GM23338 (cell line): ENCODE measurements around the gene LIPJ. TPM values are rescaled to one million over a fixed set of nuclear protein-coding genes. Genes with fewer than 3 reads are reported as not detected.

ENCODE experiments used
- ATAC-seq: fragments of 200-7000 bp; cut with Tn5 transposase; 3 replicates; pipeline ENCODE4 v1.9.1; 2020
- DNase-seq: peaks from one replicate; pipeline ENCODE4 v3.0.0-alpha.2; 2015; ENCODE audit warnings: low spot score
- H2AFZ ChIP-seq: fragments of 200-600 bp; sonication (generic); 2 replicates; pipeline ENCODE4 v1.8.0; 2016; ENCODE audit warnings: antibody characterized with exemption, mild to moderate bottlenecking, moderate library complexity
- H3F3A ChIP-seq: fragments of 200-600 bp; sonication (generic); replicated peaks from 2 replicates; pipeline ENCODE4 v1.8.0; 2017; ENCODE audit warnings: antibody characterized with exemption, mixed run types, low read depth
- H3K27ac ChIP-seq: fragments of 200-600 bp; sonication (generic); 2 replicates; pipeline ENCODE4 v1.6.1; 2016; ENCODE audit warnings: low read depth
- H3K27me3 ChIP-seq: fragments of 200-600 bp; sonication (generic); 2 replicates; pipeline ENCODE4 v1.8.0; 2016; ENCODE audit warnings: mild to moderate bottlenecking, mixed run types, moderate library complexity; ENCODE audit not compliant: insufficient read depth
- H3K36me3 ChIP-seq: fragments of 200-600 bp; sonication (generic); 2 replicates; pipeline ENCODE4 v1.8.0; 2016; ENCODE audit warnings: mild to moderate bottlenecking; ENCODE audit not compliant: insufficient read depth
- H3K4me1 ChIP-seq: fragments of 200-600 bp; sonication (generic); 2 replicates; pipeline ENCODE4 v1.8.0; 2016; ENCODE audit warnings: mild to moderate bottlenecking, moderate library complexity; ENCODE audit not compliant: insufficient read depth
- H3K4me2 ChIP-seq: fragments of 200-600 bp; sonication (generic); 2 replicates; pipeline ENCODE4 v1.7.1; 2017; ENCODE audit warnings: mixed run types
- H3K4me3 ChIP-seq: fragments of 200-600 bp; sonication (generic); 2 replicates; pipeline ENCODE4 v1.6.1; 2016; ENCODE audit warnings: mixed run types
- H3K79me2 ChIP-seq: fragments of 200-600 bp; sonication (generic); replicated peaks from 2 replicates; pipeline ENCODE4 v1.8.0; 2017; ENCODE audit warnings: mild to moderate bottlenecking; ENCODE audit not compliant: insufficient read depth
- H3K9me2 ChIP-seq: fragments of 200-600 bp; sonication (generic); 2 replicates; pipeline ENCODE4 v1.8.0; 2017; ENCODE audit not compliant: insufficient read depth
- H4K20me1 ChIP-seq: fragments of 200-600 bp; sonication (generic); replicated peaks from 2 replicates; pipeline ENCODE4 v1.8.0; 2017; ENCODE audit warnings: mild to moderate bottlenecking; ENCODE audit not compliant: insufficient read depth
- H3K27ac Mint-ChIP-seq: 2 replicates; pipeline ENCODE4 v1.8.0; 2020; ENCODE audit warnings: inconsistent platforms, mild to moderate bottlenecking, moderate library complexity, mixed read lengths
- H3K27me3 Mint-ChIP-seq: 3 replicates; pipeline ENCODE4 v1.8.0; 2022; ENCODE audit warnings: low read depth, mild to moderate bottlenecking, moderate library complexity, mixed read lengths, inconsistent platforms; ENCODE audit not compliant: insufficient read depth, poor library complexity
- H3K36me3 Mint-ChIP-seq: 3 replicates; pipeline ENCODE4 v1.8.0; 2021; ENCODE audit warnings: low read depth, mild to moderate bottlenecking, inconsistent platforms, moderate library complexity, mixed read lengths
- H3K4me1 Mint-ChIP-seq: 3 replicates; pipeline ENCODE4 v1.8.0; 2020; ENCODE audit warnings: mild to moderate bottlenecking, inconsistent platforms, mixed read lengths
- H3K4me3 Mint-ChIP-seq: 3 replicates; pipeline ENCODE4 v1.8.0; 2021; ENCODE audit warnings: moderate library complexity, mild to moderate bottlenecking, inconsistent platforms, mixed read lengths
- H3K9me3 Mint-ChIP-seq: 3 replicates; pipeline ENCODE4 v1.8.0; 2020; ENCODE audit warnings: moderate library complexity, mild to moderate bottlenecking, inconsistent platforms, mixed read lengths
- EZH2 ChIP-seq: fragments of 200-600 bp; sonication (generic); IDR thresholded peaks from one replicate; pipeline ENCODE4 v1.8.0; 2017; ENCODE audit warnings: antibody characterized with exemption, mild to moderate bottlenecking, low read depth; ENCODE audit not compliant: unreplicated experiment
- EZH2phosphoT487 ChIP-seq: fragments of 200-600 bp; sonication (generic); IDR thresholded peaks from one replicate; pipeline ENCODE4 v1.8.1; 2018; ENCODE audit warnings: antibody characterized with exemption; ENCODE audit not compliant: unreplicated experiment
- JUNB ChIP-seq: IDR thresholded peaks from one replicate; pipeline ENCODE4 v1.6.1; 2016; ENCODE audit warnings: antibody characterized with exemption; ENCODE audit not compliant: unreplicated experiment
- NANOG ChIP-seq: IDR thresholded peaks from 2 replicates; pipeline ENCODE4 v1.6.1; 2016; ENCODE audit warnings: antibody characterized with exemption, borderline replicate concordance
- POLR2AphosphoS5 ChIP-seq: IDR thresholded peaks from 2 replicates; pipeline ENCODE4 v1.6.1; 2016; ENCODE audit warnings: antibody characterized with exemption, low read depth
- STAT1 ChIP-seq: IDR thresholded peaks from one replicate; pipeline ENCODE4 v1.6.1; 2016; ENCODE audit warnings: antibody characterized with exemption; ENCODE audit not compliant: unreplicated experiment
- ZNF114 ChIP-seq: fragments of 250-450 bp; sonication (Bioruptor Pico); IDR thresholded peaks from 2 replicates; pipeline ENCODE4 v1.5.0; 2020; ENCODE audit warnings: mild to moderate bottlenecking, moderate library complexity
- ZNF331 ChIP-seq: fragments of 250-450 bp; sonication (Bioruptor Pico); IDR thresholded peaks from 2 replicates; pipeline ENCODE4 v1.5.0; 2020; ENCODE audit warnings: low read depth, mild to moderate bottlenecking, moderate library complexity
- polyA plus RNA-seq: library from polyadenylated mRNA; unstranded; fragments of >200 nt; fragmentation: Nextera tagmentation; extraction: Ambion mirVana; gene quantifications from 2 replicates; pipeline ENCODE4 v1.2.1, GENCODE V29; 2016
- total RNA-seq: library from RNA; depleted of rRNA; stranded (reverse); fragments of >200 nt; shearing (Covaris generic); gene quantifications from 2 replicates; pipeline ENCODE4 v1.2.3, GENCODE V29; 2014
- TF ChIP-seq, protein P1 (sequence below): IDR thresholded peaks from one replicate; pipeline ENCODE4 v1.6.1; 2018; ENCODE audit warnings: antibody characterized with exemption; ENCODE audit not compliant: unreplicated experiment
- TF ChIP-seq, protein P2 (sequence below): IDR thresholded peaks from 2 replicates; pipeline ENCODE4 v1.6.1; 2016; ENCODE audit warnings: antibody characterized with exemption
- TF ChIP-seq, protein P3 (sequence below), 2 experiments: fragments of 200-600 bp in 1 of 2; sonication (generic) in 1 of 2; conservative IDR thresholded peaks; 2 replicates each; pipeline versions ENCODE4 v1.5.1 to v1.6.1; 2016 to 2017; ENCODE audit warnings: antibody characterized with exemption in 2 of 2, low read depth in 2 of 2, mild to moderate bottlenecking in 2 of 2, moderate library complexity in 1 of 2
- TF ChIP-seq, protein P4 (sequence below): fragments of 250-450 bp; sonication (Bioruptor Pico); IDR thresholded peaks from 2 replicates; pipeline ENCODE4 v1.5.0; 2020; ENCODE audit warnings: mild to moderate bottlenecking, moderate library complexity

The LIPJ gene
- total and polyA plus RNA-seq, 2 experiments from 2014 or later, result 0.14 TPM; not detected in 1

DNA sequence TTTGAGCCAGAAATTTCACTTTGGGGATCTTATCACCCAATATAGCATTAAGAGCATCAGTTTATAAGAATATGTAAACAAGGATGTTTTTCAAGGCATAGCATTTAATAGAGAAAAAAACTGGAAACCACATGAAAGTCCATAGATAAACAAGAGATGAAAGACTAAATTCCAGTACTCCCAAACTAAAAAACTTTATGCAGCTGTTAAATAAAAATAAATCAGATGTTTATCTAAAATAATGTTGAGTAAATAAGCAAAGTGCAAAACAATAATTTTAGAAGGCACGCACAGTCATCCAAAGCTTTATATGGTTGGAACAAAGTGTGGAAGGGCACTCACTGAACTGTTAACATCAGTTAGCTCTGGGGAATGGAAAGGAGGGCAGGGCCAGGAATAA lies 24.4 kb upstream of the LIPJ start:
- Mint-ChIP-seq H3K27ac (no peak overlapping the region), H3K9me3 (no peaks in the 10 kb centered on the region), H3K4me1 (no peaks in the 10 kb centered on the region), H3K27me3 (no peaks in the 10 kb centered on the region), H3K4me3 (no peak overlapping the region), H3K36me3 (no peaks in the 10 kb centered on the region)
- Histone ChIP-seq H2AFZ (no peak overlapping the region), H3F3A (no peaks in the 10 kb centered on the region), H4K20me1 (no peaks in the 10 kb centered on the region), H3K4me2 (no peak overlapping the region), H3K9me2 (no peaks in the 10 kb centered on the region), H3K4me3 (no peak overlapping the region), H3K27ac (no peak overlapping the region), H3K36me3 (no peaks in the 10 kb centered on the region), H3K27me3 (no peaks in the 10 kb centered on the region), H3K4me1 (no peaks in the 10 kb centered on the region), H3K79me2 (no peaks in the 10 kb centered on the region)
- DNase-seq (no peak), ATAC-seq (no peak)
- TF ChIP-seq STAT1 (no peak), EZH2phosphoT487 (no peak), NANOG (no peak), JUNB (no peak), ZNF114 (CRISPR knock-in tag) (no peak), POLR2AphosphoS5 (no peak), ZNF331 (CRISPR knock-in tag) (no peak), EZH2 (no peak)
- TF ChIP-seq, protein P1, sequence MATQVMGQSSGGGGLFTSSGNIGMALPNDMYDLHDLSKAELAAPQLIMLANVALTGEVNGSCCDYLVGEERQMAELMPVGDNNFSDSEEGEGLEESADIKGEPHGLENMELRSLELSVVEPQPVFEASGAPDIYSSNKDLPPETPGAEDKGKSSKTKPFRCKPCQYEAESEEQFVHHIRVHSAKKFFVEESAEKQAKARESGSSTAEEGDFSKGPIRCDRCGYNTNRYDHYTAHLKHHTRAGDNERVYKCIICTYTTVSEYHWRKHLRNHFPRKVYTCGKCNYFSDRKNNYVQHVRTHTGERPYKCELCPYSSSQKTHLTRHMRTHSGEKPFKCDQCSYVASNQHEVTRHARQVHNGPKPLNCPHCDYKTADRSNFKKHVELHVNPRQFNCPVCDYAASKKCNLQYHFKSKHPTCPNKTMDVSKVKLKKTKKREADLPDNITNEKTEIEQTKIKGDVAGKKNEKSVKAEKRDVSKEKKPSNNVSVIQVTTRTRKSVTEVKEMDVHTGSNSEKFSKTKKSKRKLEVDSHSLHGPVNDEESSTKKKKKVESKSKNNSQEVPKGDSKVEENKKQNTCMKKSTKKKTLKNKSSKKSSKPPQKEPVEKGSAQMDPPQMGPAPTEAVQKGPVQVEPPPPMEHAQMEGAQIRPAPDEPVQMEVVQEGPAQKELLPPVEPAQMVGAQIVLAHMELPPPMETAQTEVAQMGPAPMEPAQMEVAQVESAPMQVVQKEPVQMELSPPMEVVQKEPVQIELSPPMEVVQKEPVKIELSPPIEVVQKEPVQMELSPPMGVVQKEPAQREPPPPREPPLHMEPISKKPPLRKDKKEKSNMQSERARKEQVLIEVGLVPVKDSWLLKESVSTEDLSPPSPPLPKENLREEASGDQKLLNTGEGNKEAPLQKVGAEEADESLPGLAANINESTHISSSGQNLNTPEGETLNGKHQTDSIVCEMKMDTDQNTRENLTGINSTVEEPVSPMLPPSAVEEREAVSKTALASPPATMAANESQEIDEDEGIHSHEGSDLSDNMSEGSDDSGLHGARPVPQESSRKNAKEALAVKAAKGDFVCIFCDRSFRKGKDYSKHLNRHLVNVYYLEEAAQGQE, result no peak
- TF ChIP-seq, protein P2, sequence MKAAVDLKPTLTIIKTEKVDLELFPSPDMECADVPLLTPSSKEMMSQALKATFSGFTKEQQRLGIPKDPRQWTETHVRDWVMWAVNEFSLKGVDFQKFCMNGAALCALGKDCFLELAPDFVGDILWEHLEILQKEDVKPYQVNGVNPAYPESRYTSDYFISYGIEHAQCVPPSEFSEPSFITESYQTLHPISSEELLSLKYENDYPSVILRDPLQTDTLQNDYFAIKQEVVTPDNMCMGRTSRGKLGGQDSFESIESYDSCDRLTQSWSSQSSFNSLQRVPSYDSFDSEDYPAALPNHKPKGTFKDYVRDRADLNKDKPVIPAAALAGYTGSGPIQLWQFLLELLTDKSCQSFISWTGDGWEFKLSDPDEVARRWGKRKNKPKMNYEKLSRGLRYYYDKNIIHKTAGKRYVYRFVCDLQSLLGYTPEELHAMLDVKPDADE, result no peak
- TF ChIP-seq, protein P3, sequence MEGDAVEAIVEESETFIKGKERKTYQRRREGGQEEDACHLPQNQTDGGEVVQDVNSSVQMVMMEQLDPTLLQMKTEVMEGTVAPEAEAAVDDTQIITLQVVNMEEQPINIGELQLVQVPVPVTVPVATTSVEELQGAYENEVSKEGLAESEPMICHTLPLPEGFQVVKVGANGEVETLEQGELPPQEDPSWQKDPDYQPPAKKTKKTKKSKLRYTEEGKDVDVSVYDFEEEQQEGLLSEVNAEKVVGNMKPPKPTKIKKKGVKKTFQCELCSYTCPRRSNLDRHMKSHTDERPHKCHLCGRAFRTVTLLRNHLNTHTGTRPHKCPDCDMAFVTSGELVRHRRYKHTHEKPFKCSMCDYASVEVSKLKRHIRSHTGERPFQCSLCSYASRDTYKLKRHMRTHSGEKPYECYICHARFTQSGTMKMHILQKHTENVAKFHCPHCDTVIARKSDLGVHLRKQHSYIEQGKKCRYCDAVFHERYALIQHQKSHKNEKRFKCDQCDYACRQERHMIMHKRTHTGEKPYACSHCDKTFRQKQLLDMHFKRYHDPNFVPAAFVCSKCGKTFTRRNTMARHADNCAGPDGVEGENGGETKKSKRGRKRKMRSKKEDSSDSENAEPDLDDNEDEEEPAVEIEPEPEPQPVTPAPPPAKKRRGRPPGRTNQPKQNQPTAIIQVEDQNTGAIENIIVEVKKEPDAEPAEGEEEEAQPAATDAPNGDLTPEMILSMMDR (conservative IDR thresholded peaks at IDR 0.05; ENCODE audit: low read depth in 2 of 2), result no peak
- TF ChIP-seq, protein P4, sequence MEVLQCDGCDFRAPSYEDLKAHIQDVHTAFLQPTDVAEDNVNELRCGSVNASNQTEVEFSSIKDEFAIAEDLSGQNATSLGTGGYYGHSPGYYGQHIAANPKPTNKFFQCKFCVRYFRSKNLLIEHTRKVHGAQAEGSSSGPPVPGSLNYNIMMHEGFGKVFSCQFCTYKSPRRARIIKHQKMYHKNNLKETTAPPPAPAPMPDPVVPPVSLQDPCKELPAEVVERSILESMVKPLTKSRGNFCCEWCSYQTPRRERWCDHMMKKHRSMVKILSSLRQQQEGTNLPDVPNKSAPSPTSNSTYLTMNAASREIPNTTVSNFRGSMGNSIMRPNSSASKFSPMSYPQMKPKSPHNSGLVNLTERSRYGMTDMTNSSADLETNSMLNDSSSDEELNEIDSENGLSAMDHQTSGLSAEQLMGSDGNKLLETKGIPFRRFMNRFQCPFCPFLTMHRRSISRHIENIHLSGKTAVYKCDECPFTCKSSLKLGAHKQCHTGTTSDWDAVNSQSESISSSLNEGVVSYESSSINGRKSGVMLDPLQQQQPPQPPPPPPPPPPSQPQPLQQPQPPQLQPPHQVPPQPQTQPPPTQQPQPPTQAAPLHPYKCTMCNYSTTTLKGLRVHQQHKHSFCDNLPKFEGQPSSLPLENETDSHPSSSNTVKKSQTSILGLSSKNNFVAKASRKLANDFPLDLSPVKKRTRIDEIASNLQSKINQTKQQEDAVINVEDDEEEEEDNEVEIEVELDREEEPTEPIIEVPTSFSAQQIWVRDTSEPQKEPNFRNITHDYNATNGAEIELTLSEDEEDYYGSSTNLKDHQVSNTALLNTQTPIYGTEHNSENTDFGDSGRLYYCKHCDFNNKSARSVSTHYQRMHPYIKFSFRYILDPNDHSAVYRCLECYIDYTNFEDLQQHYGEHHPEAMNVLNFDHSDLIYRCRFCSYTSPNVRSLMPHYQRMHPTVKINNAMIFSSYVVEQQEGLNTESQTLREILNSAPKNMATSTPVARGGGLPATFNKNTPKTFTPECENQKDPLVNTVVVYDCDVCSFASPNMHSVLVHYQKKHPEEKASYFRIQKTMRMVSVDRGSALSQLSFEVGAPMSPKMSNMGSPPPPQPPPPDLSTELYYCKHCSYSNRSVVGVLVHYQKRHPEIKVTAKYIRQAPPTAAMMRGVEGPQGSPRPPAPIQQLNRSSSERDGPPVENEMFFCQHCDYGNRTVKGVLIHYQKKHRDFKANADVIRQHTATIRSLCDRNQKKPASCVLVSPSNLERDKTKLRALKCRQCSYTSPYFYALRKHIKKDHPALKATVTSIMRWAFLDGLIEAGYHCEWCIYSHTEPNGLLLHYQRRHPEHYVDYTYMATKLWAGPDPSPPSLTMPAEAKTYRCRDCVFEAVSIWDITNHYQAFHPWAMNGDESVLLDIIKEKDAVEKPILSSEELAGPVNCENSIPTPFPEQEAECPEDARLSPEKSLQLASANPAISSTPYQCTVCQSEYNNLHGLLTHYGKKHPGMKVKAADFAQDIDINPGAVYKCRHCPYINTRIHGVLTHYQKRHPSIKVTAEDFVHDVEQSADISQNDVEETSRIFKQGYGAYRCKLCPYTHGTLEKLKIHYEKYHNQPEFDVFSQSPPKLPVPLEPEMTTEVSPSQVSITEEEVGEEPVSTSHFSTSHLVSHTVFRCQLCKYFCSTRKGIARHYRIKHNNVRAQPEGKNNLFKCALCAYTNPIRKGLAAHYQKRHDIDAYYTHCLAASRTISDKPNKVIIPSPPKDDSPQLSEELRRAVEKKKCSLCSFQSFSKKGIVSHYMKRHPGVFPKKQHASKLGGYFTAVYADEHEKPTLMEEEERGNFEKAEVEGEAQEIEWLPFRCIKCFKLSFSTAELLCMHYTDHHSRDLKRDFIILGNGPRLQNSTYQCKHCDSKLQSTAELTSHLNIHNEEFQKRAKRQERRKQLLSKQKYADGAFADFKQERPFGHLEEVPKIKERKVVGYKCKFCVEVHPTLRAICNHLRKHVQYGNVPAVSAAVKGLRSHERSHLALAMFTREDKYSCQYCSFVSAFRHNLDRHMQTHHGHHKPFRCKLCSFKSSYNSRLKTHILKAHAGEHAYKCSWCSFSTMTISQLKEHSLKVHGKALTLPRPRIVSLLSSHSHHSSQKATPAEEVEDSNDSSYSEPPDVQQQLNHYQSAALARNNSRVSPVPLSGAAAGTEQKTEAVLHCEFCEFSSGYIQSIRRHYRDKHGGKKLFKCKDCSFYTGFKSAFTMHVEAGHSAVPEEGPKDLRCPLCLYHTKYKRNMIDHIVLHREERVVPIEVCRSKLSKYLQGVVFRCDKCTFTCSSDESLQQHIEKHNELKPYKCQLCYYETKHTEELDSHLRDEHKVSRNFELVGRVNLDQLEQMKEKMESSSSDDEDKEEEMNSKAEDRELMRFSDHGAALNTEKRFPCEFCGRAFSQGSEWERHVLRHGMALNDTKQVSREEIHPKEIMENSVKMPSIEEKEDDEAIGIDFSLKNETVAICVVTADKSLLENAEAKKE (CRISPR knock-in tag), result no peak
